GM18505 (cell line): ENCODE measurements around the gene AP1M2.
"Not testable (repeated sequence)": the region's sequence is repeated elsewhere in the genome, so short reads cannot be mapped to it uniquely, and the experiment has no call there.

Source experiments
- ATAC-seq: cut with Tn5 transposase; IDR thresholded peaks from one replicate; pipeline ENCODE4 v1.9.1; 2021; ENCODE audit not compliant: unreplicated experiment
- POLR2A ChIP-seq: IDR thresholded peaks from 4 replicates; pipeline ENCODE4 v1.6.1; 2011; ENCODE audit warnings: borderline replicate concordance; ENCODE audit not compliant: insufficient read depth, insufficient read length; ENCODE audit errors: extremely low read depth

AP1M2 gene

DNA sequence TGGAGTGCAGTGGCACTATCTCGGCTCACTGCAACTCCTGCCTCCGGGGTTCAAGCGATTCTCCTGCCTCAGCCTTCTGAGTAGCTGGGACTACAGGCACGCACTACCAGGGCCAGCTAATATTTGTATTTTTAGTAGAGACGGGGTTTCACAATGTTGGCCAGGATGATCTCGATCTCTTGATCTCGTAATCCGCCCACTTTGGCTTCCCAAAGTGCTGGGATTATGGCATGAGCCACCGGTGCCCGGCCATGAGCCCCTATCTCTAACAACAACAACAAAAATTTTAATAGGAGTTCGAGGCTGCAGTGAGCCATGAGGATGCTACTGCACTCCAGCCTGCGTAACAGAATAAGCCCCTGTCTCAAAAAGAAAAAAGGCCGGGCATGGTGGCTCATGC is 5.0 kb downstream of the AP1M2 start:
- no peak for ATAC-seq

DNA sequence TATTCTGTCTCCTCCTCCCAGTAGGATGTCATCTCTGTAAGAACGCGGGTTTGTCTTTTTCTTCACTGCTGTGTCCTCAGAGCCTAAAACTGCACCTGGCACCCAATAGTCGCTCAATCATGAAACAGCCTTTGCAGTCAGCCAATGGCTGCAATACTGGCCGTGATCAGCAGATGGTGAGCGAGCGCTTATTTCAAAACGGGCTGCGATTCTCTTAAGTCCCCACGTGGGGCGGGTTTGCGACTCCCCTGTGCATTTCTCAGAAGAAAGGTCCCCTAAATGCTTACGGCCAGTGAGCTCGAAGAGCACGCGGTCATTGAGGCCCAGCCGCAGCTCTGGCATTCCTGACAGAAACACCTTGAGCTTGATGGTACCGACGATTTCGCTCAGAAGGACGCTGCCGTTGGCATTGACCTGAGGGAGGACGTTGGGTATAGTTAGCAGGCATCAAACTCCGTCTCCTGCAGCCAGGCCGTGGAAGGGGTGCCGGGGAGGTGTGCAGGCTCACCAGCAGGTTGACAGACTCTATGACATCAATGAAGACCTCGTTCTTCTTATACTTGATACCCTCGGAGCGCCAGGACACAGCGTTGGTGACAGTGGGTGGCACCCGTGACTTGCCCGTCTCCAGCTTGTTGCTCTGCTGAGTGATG is 6.0 kb downstream of the AP1M2 start:
- ATAC-seq = no peak
- no peak for TF ChIP-seq POLR2A

More for the DNA sequence above, 5.0 kb downstream of the AP1M2 start:
- TF ChIP-seq POLR2A = no peak

DNA sequence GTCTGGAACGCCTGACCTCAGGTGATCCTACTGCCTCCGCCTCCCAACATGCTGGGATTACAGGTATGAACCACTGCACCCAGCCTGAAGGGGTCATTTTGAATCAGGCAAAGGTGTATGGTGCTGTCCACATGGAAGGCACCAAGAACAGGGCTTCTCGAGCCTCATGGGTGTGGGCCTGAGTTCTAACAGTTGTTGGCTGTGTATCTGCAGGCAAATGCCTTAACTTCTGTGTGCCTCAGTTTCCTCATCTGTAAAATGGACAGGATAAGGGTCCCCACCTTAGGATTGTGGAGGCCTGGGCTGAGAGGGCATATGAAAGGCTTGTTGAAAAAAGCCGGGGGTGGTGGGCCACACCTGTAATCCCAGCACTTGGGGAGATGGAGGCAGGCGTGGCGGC is 9.2 kb downstream of the AP1M2 start:
- no peak for TF ChIP-seq POLR2A
- no peak for ATAC-seq

DNA sequence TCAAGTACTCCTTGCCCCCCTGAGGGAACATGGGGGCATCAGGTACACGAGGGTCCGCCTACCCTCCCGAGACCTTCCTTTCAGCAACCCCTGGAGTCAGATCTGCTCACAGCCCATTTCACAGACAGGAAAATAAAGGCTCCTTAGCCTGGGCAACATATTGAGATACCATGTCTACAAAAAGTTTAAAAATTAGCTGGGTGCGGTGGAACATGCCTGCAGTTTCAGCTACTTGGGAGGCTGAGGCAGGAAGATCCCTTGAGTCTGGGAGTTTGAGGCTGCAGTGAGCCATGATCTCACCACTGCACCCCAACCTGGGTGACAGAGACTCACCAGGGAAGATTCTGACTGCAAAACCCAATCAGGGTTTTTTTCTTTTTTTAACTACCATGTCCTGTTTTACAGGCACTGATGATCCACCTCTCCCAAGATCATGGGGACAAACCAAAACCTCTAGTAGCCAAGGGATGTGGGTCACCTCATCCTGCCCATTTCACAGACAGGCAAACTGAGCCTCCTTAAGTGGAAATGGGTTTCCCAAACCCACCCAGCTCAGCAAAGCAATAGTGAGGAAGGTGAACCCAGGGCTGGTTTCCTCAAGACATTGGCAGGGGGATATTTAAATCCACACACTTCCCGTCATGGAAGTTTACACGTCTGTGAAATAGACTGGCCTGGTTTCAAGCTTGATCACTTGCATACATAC is 11.9 kb downstream of the AP1M2 start:
- no peak for TF ChIP-seq POLR2A
- no peak for ATAC-seq

DNA sequence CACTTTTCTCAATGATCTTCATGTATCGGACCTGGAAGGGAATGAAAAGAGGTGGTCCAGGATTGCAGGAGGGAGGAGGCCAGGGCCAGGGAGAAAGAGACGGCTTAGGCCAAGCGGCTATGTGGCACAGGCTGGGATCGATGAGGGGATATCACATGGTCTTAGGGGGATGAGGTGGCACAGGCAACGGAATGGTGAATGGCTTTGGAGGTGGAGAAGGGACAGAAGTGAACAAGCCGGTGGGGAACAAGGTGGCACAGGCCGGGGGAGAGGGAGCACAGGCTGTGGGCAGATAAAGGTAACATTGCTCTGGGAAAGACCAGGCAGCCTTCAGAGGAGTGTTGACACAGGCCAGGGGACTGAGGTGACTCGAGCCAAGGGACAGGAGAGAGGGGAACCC is 12.7 kb downstream of the AP1M2 start:
- no peak for TF ChIP-seq POLR2A
- no peak for ATAC-seq

DNA sequence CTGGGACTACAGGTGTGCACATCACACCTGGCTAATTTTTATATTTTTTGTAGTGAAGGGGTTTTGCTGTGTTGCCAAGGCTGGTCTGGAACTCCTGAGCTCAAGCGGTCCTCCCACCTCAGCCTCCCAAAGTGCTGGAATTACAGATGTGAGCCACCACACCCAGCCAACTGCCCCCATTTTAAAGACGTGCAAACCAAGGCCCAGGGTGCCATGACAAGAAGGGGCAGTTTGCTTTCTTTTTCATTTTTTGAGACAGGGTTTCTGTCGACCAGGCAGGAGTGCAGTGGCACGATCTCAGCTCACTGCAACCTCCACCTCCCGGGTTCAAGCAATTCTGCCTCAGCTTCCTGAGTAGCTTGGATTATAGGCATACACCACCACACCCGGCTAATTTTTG is 13.3 kb downstream of the AP1M2 start:
- ATAC-seq = not testable (repeated sequence)

DNA sequence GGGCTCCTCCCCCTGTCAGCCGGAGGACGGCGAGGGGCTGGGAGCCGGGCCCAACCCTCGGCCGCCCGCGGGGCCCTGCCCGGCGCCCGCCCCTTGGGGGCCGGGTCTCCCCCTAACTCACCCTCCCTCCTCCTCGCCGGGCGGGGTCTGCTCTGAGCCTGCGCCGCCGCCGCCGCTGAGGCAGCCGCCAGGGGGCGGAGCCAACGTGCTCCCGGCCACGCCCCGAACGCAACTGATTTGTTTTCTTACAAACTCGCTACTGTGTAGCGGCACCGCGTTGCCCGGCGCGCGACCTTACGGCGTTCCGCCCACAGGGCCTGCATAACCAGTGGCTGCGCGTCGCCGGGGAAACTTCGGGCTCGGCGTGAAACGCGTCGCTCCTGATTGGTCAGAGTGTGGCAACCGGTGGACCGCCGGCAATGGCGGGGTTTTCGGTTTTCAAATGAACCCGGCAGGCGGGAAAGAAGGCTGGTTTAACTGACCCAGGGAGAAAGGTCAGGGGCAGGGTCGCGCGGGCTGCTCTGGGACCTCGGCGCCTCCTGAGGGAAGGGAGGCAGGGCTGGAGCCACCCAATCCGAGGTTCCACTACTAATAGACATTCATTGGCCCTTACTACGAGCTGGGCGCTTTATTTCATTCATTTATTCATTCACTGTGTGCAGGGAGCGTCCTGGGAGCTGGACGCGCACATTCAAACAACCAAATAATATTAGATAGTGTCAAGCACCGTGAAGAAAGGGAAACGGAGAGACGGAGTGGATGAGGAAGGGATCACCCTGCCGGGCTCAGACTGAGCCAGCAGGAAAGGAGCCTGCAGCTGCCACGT is 18.1 kb downstream of the AP1M2 start, which contains the start of gene CDKN2D:
Gene CDKN2D (minus strand): TSS at position 154 of the 826 bp plus-strand sequence. CDS start 326 bp downstream, outside the sequence.
- ATAC-seq = peak; percentile 55
- peak; percentile 56 for TF ChIP-seq POLR2A

DNA sequence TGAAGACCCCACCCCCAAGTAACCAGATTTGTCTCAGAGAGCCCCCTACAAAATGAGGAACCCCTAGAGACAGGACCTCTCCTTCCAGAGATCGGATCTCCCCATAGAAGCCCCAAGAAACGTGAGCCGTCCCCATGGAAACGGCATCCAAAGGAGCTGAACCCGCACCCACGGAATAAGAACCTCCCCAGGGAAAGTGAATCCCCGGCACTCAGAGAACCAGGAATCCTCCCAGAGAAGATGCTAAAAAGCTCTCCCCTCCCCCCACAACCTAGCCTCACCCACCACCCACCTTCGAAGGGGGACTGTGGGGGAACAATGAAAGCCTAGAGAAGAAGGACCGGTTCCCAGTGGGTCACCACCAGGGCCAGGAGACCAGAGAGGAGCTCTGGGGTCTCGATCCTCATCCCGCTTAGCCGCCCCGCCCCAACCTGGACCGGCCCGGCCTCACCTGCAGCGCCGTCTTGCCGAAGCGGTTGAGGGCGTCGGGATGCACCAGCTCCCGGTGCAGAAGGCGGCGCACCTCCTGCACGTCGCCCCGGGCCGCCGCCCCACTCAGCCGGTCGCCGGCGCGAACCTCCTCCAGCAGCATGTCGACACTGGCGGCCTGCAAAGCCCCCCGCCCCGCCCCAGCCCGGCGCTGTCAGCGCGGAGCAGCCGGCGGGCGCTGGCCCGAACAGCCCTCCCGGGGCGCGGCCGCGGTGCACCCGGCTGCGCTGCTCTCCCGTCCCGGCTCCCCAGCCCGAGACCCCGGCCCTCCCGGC is 18.9 kb downstream of the AP1M2 start:
- TF ChIP-seq POLR2A = no peak
- ATAC-seq = peak; percentile 13

DNA sequence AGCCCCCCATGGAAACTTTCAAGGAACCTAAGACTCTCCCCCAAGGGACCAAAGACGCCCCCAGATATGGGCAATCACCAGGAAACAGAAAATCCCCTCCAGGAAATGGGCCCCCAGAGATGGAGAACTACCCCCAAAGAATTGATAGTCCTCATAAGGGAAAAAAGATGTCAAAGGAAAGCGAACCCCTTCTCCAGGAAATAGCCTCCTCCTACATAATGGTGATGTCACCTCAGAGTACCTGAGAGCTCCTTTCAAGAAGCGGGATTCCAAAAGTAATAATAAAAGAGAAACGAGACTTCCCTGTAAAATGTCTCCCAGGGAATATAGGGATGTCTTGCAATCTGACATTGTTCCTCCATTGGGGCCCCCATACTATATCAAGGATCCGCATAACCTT is 19.5 kb downstream of the AP1M2 start:
- ATAC-seq = no peak
- TF ChIP-seq POLR2A = no peak

DNA sequence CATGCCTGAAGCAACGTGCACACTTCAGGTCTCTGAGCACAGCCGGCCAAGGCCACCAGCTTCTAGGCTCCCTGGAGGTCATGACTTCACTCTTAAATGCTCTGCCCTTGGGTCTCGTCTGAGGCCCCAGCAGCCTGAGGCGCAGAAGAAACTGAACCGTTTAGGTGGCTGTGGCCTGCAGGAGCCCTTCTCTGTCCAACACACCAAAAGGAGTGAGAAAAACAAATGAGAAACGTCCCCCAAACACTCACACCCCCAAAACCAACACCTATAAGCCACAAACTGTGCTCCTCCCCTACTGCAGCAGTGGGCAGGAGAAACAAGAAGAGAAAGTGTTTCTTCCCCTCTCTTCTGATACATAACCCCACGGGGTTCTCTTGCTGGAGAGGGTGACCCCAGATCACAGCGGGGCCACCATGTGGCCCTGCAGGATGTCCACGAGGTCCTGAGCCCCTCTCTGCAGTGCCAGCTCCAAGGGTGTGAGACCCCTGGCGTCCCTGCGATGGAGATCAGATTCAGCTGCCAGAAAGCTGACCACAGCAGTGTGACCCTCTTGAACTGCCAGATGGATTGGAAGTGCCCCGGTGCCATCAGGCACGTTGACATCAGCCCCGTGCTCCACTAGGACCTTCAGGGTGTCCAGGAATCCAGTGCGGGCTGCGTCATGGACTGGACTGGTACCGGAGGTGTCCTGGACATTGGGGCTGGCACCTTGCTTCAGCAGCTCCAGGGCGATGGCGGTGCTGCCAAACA is 20.3 kb downstream of the AP1M2 start:
- peak; percentile 65 for TF ChIP-seq POLR2A
- ATAC-seq = no peak

DNA sequence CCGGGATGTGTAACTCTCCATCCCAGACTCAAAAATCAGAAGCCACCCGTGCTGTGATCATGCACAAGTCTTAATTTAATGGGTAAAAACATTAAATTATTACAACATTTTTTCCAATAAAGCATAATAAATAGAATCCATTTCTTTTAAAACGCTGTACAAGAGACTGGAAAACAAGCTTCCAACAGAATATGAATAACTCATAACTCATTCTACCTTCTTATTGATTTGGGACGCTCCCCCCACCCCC is 20.8 kb downstream of the AP1M2 start:
- TF ChIP-seq POLR2A = no peak
- ATAC-seq = no peak

DNA sequence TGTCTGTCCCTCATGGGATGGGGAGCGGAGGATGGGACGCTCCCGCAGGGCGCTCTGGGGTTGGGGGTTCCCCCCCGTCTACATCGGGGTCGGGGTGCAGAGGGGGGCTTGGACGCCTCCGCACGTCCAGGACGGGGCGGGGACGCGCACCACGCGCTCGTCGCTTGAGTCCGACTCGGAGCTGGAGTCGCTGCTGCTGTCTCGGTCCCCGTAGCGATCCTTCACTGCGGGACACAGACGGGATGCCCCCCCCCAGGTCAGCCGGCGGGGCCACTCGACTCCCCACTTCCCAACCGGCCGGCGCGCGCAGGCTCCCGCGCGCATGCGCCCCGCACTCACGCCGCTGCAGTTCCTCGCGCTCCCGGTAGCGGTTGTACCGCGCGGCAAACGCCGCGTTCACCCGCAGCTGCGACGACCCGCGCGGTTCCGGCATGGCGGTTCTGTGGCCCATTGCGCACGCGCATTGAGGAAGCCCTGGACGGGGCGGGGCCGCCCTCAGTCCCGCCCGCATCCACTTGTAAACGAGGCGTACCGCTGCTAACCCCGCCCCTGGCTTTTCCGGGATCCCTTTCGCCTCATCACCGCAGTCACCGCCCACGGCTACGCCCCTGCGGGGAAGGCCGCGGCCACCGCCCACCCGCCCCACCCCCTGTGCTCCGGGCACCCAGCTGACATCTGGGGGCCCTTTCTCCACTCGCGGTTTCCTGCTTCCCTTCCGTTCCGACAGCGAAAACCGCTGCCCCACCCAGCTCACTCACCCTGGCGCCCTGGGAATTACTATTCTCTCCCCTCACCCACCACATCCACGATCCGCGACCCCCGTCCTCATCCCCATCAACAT is 21.3 kb downstream of the AP1M2 start, which contains the start of gene KRI1:
Gene KRI1 (minus strand): TSS at position 444 of the 841 bp plus-strand sequence. CDS start 11 bp downstream, at position 433.
- TF ChIP-seq POLR2A = peak; percentile 87
- peak; percentile 50 for ATAC-seq
